Activated naive CD4-positive, alpha-beta T cell treated with anti-CD3 and anti-CD28 coated beads, Interleukin-2, amount 50 U/mL, for 72 hours (primary cell): Measurements from ENCODE around the gene GZMM. TPM values are rescaled to one million over a fixed set of nuclear protein-coding genes. Genes with fewer than 3 reads are reported as not detected.
A peak's percentile ranks its signal among the peaks of the same experiment; 100 is the strongest.

Experiments
- ATAC-seq, 2 donors: fragments of 150-1000 bp; cut with Tn5 transposase; 2 replicates each; pipeline ENCODE4 v1.10.0; 2021; ENCODE audit warnings: mild to moderate bottlenecking in 2 of 2, moderate library complexity in 2 of 2
- DNase-seq, 2 donors: peaks; one replicate each; pipeline ENCODE4 v3.0.0; 2021 to 2022; ENCODE audit warnings: low spot score in 2 of 2
- H3K27ac Mint-ChIP-seq, 2 donors: one replicate each; pipeline ENCODE4 v1.8.0; 2022; ENCODE audit warnings: mild to moderate bottlenecking in 2 of 2, mixed read lengths in 2 of 2
- H3K36me3 Mint-ChIP-seq, 2 donors: one replicate each; pipeline ENCODE4 v1.8.0; 2022; ENCODE audit warnings: mixed read lengths in 2 of 2
- H3K9me3 Mint-ChIP-seq, 2 donors: one replicate each; pipeline ENCODE4 v1.8.0; 2022; ENCODE audit warnings: mixed read lengths in 2 of 2
- total RNA-seq, 2 donors: library from RNA; stranded (reverse); gene quantifications; one replicate each; pipeline ENCODE4 v1.2.3, GENCODE V29; 2022

Gene GZMM
- total RNA-seq, 2 donors from 2014 or later = 14.1 to 52.7 TPM

DNA sequence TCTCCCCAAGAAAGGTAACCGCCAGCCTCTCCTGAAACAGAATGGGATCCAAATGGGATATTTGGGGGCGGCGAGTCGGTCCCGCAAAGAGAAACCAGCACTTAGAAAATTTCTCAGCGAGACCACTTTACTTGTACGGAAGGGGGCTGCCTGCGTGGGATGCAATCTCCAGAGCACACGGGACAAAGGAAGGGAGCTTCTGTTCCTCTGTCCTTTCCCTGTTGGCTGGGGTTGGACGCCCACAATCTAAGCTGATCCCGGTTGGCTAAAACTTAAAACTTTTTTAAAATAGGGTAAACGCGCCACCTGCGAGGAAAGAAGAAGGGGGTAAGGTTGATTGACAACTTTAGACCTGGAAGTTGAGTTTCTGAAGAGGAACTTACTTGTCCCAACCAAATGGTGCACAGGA is 27.7 kb downstream of the GZMM start:
- ATAC-seq = peak in 1 of 2 donors; percentile 14
- peaks cover 5 to 6% of the 10 kb centered on the region in 2 donors for H3K36me3 Mint-ChIP-seq
- no peaks in the 10 kb centered on the region for H3K9me3 Mint-ChIP-seq
- H3K27ac Mint-ChIP-seq = peak overlapping the region; percentile 81 to 95
- DNase-seq = no peak

DNA sequence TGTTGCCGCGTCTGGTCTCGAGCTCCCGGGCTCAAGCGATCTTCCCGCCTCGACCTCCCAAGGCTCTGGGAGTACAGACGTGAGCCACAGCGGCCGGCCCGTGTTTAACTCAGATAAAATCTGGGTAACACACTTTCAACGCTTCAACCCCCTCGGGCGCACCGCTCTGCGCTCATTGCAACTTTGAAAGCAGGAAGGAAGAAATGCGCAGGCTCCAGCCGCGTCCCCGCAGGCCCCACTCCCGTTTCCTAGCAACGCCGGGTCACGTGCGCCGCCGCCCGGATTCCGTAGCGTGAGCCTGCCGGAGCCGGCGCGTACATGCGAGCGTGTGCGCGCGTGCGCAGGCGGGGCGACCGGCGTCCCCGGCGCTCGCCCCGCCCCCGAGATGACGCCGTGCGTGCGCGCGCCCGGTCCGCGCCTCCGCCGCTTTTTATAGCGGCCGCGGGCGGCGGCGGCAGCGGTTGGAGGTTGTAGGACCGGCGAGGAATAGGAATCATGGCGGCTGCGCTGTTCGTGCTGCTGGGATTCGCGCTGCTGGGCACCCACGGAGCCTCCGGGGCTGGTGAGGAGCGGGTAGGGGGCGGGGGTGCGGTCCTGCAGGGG is 28.4 kb downstream of the GZMM start, which contains the start of gene BSG:
Gene BSG (plus strand): TSS at position 457 of the 603 bp plus-strand sequence. CDS start 39 bp downstream, at position 496.
- DNase-seq (peak; percentile 98 to 99), ATAC-seq (peak; percentile 86 to 87)
- Mint-ChIP-seq H3K27ac (peak within 1 kb of the TSS; percentile 81 to 96), H3K9me3 (no peaks in the 10 kb centered on the region), H3K36me3 (peaks cover 5 to 6% of the 10 kb centered on the region in 2 donors)

DNA sequence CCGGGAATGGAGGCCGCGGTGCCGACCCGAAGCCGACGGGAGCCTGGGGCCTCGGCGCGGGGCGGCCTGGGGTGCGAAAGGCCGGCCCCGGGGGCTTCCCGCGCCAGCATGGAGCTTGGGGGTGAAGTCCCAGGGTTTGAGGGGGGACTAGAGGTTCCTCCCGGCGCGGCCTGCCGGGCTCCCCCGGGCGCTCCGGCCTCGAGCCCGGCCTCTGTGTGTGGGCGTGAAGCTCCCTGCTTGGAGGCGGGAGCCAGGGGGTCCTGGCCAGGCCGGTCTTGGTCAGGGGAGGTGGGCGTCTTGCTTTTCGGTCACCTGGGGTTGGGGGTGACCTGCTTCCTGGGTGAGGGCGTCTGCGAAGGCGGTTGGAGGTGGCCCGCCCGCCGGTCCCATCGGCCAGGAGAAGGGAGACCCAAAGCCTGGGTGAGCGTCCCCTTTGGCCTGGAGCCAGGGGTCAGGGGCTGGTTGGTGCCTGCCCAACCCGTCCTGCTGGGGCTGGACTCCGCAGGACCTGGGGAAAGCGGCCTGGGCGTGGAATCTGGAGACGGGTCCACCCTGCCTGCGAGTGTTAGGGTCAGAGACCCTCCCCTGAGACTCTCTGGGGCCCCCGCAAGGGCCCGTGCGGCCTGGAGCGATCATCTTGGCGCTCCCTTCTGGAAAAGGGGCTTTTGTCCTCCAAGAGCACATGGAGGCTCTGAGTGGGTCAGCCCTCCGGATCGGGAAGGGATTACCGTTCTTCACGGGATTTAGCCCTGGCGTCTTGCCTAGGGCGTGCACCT is 29.1 kb downstream of the GZMM start:
- H3K27ac Mint-ChIP-seq = peak overlapping the region; percentile 81 to 84
- H3K36me3 Mint-ChIP-seq = peaks cover 5 to 6% of the 10 kb centered on the region in 2 donors
- H3K9me3 Mint-ChIP-seq = no peaks in the 10 kb centered on the region
- no peak for DNase-seq
- peak in 1 of 2 donors; percentile 36 for ATAC-seq

DNA sequence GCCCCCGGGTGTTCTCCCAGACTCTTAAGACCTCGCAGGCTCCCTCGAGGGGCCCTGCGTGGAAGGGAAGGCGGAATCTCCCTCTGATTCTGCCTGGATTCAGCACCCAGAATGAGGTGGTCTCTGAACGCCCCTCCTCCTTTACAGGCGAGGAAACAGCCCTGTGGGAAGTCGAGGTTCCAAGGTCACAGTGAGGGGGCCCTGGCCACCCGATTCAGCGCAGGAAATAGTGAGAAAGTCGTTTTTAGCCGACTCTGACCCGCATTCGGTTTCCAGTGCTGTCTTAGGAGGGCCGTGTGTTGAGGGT is 29.6 kb downstream of the GZMM start:
- peak overlapping the region; percentile 81 to 84 for H3K27ac Mint-ChIP-seq
- no peaks in the 10 kb centered on the region for H3K9me3 Mint-ChIP-seq
- DNase-seq = no peak
- peaks cover 5 to 6% of the 10 kb centered on the region in 2 donors for H3K36me3 Mint-ChIP-seq
- ATAC-seq = no peak

DNA sequence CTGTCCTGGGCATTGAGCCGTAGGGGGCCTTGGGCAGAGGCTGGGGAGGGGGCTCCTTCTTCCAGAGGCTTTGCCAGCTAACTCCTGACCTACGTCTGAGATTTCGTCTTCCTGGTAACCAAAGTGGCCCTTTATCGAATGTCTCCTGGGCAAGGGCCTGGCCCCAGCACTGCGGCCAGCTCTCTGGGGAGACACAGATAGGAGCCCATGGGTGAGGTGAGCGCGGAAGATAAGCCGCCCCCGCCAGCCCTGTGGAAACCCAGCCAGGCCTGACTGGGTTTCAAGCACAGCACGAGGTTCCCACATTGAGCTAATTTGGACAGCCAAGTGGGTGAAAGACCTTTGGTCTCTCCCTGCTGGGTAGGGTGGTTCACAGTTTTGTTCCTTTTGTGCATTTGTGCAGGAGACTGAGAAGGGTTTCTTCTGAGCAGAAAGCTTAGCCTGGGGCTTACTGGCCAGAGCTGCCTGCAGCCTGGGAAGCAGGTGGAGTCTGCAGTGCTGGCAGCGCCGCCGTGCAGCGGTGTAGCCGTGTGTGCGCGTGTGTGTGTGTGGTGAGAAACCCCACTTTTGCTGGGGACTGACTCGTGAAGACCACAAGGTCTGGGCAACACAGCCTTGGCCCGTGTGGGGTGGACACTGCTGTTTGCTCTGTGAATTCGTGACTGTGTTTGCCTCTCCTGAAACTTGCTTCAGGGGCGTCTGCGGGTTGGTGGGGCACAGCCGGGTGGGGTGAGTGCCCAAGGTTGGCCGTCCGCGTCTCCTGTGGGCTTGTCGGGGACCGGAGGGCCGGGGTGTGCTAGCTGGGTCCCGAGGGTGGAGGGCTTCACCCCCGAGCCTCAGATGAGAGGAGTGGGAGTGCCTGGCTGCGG is 31.0 kb downstream of the GZMM start:
- H3K9me3 Mint-ChIP-seq = no peaks in the 10 kb centered on the region
- no peak for DNase-seq
- peaks cover 5 to 6% of the 10 kb centered on the region in 2 donors for H3K36me3 Mint-ChIP-seq
- peak overlapping the region in 1 of 2 donors; percentile 55 for H3K27ac Mint-ChIP-seq
- ATAC-seq = no peak

DNA sequence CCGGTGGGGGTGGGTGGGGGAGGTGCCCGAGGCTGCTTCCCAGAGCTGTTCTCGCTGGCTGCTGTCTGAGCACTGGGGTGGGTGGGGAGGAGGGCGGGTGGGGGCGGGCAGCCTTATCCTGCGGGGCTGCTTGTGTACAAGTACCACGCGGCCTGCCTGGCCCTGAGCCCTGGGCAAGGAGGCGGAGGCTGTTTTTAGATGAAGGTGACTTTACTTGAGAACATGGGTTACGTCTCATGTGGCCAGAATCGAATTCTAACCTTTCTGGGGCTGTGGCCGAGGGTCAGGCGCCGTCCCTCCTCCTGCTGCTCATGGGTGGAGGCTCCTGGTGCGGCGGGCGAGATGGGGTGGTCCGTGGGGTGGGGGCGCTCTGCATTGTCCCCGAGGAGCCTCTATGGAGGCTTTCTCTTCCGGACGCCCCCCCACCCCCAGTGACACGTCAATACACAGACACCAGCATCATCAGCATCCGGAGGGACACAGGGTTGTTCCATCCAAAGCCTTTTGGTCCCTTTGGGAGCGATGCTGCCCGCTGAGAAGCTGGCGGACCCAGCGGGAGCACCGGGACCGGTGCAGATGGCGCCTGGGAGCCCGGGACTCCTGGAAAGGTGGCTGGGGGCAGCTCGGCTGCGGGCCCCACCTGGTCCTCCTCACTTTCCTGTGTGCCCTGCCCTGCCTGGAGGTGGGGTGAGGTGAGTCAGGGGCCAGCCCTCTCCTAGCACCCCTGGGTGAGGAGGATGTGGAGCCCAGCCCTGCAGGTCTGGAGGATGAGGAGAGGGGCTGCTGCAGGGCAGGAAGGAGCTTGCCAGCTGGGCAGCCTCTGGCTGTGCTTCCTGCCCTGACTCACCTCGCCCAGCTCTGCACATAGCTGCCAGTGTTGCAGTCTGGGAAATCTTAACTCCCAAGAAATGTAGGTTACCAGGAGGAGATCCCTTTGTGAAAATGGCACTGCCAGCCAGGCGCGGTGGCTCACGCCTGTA is 32.0 kb downstream of the GZMM start:
- H3K27ac Mint-ChIP-seq = no peak overlapping the region
- no peak for ATAC-seq
- DNase-seq = no peak
- peaks cover 5 to 6% of the 10 kb centered on the region in 2 donors for H3K36me3 Mint-ChIP-seq
- H3K9me3 Mint-ChIP-seq = no peaks in the 10 kb centered on the region

DNA sequence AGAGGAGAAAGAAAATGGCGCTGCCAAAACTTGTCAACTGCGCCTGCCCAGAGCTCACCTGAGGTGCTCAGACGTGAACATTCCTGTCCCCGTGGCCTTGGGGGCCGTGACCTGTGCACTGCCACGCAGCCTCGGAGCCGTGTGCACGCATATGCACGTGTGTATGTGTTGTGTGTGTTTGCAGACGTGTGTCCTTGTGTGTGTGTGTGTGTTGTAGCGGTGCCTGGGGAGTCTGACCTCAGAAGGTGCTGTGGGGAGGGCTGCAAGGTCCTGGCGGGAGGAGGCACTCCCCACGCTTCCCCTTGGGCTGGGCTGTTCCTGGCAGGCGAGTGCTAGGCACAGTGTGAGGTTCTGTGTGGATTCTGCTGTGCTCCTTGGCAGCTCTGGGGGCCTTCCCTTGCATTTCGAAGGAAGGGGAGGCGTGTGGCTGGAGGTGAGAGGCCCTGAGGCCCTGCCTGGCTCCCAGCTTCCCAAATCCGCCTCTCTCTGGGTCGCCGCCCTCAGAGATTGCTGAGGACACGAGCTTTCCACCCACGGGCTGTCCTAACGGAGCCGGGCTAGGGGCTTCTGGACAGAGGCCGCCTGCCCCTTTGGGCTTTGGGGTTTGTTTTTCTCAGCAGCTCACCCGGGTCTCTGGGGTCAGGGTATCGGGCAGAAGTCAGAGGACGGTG is 33.0 kb downstream of the GZMM start:
- H3K27ac Mint-ChIP-seq = peak overlapping the region in 1 of 2 donors; percentile 29
- no peaks in the 10 kb centered on the region for H3K9me3 Mint-ChIP-seq
- peaks cover 5 to 6% of the 10 kb centered on the region in 2 donors for H3K36me3 Mint-ChIP-seq
- ATAC-seq (no peak), DNase-seq (no peak)

DNA sequence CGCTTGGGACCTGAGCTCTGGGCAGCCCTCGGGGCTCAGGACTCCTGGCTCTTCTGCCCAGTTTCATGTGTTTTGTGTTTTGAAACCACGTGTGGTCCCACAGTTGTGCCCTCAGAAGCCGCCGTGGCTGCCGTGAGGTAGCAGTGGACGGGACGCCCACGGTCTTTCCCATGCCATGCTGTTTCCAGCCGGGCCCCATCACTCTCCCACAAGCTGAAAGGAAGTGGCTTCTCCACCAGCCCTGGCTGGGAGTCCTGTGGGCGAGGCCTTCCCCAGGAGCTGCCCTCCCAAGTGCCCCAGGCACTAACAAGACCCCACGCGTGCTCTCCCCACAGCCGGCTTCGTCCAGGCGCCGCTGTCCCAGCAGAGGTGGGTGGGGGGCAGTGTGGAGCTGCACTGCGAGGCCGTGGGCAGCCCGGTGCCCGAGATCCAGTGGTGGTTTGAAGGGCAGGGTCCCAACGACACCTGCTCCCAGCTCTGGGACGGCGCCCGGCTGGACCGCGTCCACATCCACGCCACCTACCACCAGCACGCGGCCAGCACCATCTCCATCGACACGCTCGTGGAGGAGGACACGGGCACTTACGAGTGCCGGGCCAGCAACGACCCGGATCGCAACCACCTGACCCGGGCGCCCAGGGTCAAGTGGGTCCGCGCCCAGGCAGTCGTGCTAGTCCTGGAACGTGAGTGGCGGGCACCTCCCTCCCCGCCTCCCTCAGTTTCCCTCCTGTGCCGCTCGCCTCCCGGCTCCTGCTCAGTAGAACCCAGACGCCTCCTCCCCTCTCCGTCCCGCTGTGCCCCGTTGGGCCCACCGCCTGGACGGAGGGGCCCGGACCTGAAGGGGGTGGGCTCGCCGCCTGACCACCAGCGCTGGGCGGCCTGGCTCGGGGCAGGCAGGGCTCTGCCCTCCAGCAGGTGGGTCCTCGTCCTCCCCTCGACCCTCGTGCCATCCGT is 33.9 kb downstream of the GZMM start:
- no peaks in the 10 kb centered on the region for H3K9me3 Mint-ChIP-seq
- DNase-seq (no peak), ATAC-seq (no peak)
- H3K36me3 Mint-ChIP-seq = peaks cover 5 to 6% of the 10 kb centered on the region in 2 donors
- H3K27ac Mint-ChIP-seq = no peak overlapping the region

DNA sequence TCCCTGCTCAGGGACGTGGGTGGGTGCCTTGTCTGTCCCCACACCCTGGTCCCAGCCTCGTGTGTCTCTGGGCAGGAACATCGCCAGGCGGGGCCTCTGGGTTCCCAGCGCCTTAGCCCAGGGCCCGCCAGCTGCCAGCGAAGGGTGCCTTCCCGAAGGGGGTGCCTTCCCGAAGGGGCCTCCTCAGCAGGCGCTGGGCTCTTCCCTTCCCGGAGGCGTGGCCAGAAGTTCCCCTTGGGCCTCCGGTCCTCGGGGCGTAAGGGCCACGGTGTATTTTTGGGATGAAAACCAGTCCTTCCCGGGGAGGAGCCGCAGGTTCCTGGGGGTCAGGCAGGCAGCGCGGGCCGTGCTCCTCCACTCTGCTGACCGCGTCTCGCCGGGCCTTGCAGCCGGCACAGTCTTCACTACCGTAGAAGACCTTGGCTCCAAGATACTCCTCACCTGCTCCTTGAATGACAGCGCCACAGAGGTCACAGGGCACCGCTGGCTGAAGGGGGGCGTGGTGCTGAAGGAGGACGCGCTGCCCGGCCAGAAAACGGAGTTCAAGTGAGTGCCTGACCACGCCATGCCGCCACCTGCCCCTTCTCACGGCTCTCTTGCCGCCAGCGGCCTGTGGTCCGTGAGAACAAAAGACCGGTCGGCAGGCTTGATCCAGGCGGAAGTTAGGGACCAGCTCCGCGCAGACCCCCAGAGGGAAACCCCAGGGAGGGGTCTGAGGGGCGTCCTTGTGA is 35.4 kb downstream of the GZMM start:
- Mint-ChIP-seq H3K27ac (peak overlapping the region in 1 of 2 donors; percentile 36), H3K9me3 (no peaks in the 10 kb centered on the region), H3K36me3 (no peaks in the 10 kb centered on the region)
- no peak for DNase-seq
- no peak for ATAC-seq

DNA sequence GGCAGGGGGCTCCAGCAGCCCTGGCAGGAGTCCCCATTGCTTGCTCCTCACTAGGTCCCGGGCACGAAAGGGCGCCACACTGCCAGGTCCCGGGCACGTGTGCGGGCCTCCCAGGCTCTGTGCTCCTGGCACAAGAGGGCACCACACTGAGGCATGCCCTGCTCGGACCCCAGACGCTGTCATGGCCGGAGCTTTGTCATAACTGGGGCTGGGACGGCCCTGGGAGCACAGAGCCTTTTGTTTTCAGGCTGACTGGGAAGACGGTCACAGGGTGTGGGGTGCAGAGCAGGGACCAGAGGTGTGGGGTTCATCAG is 35.9 kb downstream of the GZMM start:
- no peak for DNase-seq
- no peaks in the 10 kb centered on the region for H3K9me3 Mint-ChIP-seq
- no peak for ATAC-seq
- no peak overlapping the region for H3K27ac Mint-ChIP-seq
- no peaks in the 10 kb centered on the region for H3K36me3 Mint-ChIP-seq

DNA sequence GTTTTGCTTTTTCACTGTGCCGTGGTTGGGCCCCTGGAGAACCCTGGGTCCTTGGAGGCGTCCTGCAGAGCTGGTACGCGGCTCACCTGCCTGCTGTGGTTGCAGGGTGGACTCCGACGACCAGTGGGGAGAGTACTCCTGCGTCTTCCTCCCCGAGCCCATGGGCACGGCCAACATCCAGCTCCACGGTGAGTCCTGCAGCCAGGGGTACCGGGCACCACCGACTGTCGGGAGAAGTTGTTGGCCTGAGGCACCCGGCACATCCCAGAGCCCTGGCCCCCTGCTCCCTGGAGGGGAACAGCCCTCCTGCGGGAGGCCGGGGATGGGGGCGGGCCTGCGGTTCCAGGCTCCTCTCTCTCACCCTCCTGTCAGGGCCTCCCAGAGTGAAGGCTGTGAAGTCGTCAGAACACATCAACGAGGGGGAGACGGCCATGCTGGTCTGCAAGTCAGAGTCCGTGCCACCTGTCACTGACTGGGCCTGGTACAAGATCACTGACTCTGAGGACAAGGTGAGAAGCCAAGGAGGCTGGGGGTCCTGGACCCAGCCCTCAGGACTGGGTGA is 36.5 kb downstream of the GZMM start:
- DNase-seq = no peak
- peak overlapping the region in 1 of 2 donors; percentile 22 for H3K27ac Mint-ChIP-seq
- no peak for ATAC-seq
- H3K36me3 Mint-ChIP-seq = no peaks in the 10 kb centered on the region
- no peaks in the 10 kb centered on the region for H3K9me3 Mint-ChIP-seq

DNA sequence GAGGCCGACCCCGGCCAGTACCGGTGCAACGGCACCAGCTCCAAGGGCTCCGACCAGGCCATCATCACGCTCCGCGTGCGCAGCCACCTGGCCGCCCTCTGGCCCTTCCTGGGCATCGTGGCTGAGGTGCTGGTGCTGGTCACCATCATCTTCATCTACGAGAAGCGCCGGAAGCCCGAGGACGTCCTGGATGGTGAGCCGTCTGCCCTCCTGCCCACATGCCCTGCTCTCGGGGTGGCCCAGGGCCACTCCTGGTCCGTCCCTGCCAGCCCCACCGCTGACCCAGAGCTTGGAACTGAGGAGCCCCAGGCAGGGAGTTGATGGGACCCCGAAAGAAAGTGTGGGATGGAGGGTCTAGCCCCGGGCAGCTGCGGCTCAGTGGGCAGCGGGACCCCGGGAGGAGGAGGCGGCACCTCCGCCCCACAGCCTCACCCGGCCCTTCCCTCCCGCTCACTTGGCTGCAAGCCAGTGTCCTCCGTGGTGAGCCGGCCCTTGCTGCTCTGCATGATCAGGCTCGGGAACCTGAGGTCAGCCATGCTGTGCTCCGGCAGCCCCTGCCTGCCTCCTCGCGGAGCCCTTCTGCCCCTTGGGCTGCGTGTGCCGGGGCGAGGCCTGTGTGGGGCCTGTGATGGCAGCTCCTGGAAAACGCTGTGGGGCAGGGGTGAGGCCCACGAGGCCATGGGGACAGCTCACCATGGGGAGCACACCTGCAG is 37.7 kb downstream of the GZMM start:
- Mint-ChIP-seq H3K27ac (no peak overlapping the region), H3K9me3 (no peaks in the 10 kb centered on the region), H3K36me3 (no peaks in the 10 kb centered on the region)
- ATAC-seq (no peak), DNase-seq (no peak)

DNA sequence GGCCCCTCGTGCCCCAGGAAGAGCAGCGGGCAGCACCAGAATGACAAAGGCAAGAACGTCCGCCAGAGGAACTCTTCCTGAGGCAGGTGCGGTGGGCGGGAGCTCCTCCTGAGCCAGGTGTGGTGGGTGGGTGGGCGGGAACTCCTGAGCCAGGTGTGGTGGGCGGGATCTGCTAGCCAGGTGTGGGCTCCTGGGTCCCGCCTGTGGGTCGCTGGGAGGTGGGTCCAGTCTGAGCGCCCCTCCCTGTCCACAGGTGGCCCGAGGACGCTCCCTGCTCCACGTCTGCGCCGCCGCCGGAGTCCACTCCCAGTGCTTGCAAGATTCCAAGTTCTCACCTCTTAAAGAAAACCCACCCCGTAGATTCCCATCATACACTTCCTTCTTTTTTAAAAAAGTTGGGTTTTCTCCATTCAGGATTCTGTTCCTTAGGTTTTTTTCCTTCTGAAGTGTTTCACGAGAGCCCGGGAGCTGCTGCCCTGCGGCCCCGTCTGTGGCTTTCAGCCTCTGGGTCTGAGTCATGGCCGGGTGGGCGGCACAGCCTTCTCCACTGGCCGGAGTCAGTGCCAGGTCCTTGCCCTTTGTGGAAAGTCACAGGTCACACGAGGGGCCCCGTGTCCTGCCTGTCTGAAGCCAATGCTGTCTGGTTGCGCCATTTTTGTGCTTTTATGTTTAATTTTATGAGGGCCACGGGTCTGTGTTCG is 38.8 kb downstream of the GZMM start:
- DNase-seq = no peak
- H3K9me3 Mint-ChIP-seq = no peaks in the 10 kb centered on the region
- no peak for ATAC-seq
- H3K27ac Mint-ChIP-seq = no peak overlapping the region
- H3K36me3 Mint-ChIP-seq = no peaks in the 10 kb centered on the region
